ENCODE results near the gene IL26.

GRCh38 chr12:68259318-68259940, 33.8 kb upstream of the IL26 start:
- TF ChIP-seq CTCF (IDR thresholded peaks at IDR 0.05) (no peak), POLR2A (IDR thresholded peaks at IDR 0.05) (no peak)
